Fibroblast of gingiva (primary cell): ENCODE results near the gene IGF2R.

Experiments used
- DNase-seq: peaks from one replicate; pipeline ENCODE4 v3.0.0-alpha.2; 2011; ENCODE audit warnings: low read depth

IGF2R gene

GRCh38 chr6:160028487-160029275 is 59.8 kb downstream of the IGF2R start:
- no peak for DNase-seq

DNA sequence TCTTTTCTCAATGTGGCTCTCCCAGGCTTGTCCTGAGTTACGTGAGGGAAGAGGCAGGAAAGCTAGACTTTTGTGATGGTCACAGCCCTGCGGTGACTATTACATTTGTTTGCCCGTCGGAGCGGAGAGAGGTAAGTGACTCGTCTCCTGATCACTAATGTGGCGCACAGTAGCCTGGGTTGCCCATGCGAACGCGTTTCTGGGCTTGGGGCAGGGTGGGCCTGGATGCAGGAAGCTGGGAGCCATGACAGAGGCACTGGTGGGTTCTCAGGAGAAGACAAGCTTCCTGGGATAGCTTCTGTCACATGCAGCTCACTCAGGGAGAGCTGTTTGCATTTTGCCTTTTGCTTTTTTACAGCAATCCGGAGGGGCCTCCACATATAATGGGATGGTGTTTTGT is 60.6 kb downstream of the IGF2R start:
- no peak for DNase-seq

- peak; percentile 94 for DNase-seq
These were observed 61.2 kb downstream of the IGF2R start for GRCh38 chr6:160030103-160030502.

DNA sequence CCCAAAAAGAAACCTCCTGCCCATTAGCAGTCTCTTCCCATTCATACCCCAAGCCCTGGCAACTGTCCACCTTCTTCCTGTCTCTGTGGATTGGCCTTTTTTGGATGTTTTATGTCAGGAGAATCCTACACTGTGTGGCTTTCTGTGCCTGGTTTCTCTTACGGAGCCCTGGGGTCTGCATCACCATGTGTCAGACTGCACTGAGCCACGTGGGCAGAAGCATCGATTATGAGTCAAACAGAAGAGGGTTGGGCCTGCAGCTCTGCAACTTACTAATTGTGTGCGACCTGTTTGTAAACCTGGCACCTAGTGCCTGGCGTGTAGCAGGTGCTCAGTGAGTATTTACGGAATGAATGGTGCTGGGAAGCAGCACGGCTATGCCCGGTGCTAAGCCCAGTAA is 62.6 kb downstream of the IGF2R start:
- no peak for DNase-seq

DNA sequence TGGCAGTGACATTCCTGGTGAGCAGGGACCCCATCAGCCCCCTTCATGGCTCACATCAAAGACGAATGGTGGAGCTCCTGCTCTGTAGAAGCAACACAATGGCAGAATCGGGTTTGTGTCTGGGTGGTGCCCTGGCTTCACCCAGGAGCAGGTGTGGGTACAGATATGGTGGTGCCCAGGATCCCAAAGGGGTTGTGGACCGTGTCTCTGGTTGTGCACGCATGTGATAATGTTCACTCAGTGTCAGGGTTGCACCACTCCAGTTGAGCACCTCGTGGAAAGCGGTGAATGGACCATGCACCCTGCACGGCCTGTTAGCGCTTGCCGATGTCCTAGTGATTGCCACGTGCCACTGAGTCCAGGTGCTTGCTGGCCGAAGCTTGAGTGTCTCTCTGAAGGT is 63.0 kb downstream of the IGF2R start:
- no peak for DNase-seq

- no peak for DNase-seq
These were observed 63.7 kb downstream of the IGF2R start for GRCh38 chr6:160032538-160032937.

- no peak for DNase-seq
These were observed 65.4 kb downstream of the IGF2R start for GRCh38 chr6:160034036-160034930.

GRCh38 chr6:160035241-160035640 is 66.4 kb downstream of the IGF2R start:
- no peak for DNase-seq

DNA sequence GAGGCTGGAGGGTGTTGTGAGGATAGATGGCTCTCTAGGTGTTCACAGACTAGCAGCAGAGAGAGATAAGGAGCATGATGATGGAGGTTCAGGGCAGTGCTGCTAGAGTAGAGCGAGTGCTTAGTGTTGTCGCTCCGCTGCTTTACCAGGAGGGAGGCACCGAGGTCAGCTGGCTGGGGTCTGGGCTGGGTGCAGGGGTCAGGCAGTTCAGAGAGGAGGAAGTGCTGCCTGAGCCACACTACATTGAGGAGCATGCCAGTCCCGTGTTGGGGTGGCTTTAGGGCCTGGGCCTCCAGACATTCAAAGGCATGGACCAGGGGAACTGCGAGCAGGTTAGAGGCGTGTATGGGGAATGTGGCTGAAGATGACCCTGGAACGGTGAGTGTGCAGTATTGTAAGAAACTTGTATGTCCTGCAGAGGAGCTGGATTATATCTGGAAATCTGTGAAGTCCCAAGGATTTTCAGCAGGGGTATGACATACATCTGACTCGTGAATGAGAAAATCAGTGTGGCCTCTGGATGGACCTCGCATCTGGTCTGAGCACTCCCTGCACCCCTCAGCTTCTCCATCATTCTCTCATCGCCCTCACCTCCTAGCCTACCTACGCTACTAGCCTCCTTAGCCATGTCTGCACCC is 66.9 kb downstream of the IGF2R start:
- DNase-seq = no peak

GRCh38 chr6:160036331-160036695 is 67.4 kb downstream of the IGF2R start:
- DNase-seq = no peak

GRCh38 chr6:160036790-160037206 is 67.9 kb downstream of the IGF2R start:
- peak; percentile 91 for DNase-seq

GRCh38 chr6:160038479-160038878 is 69.6 kb downstream of the IGF2R start:
- no peak for DNase-seq

- no peak for DNase-seq
These were observed 70.6 kb downstream of the IGF2R start for GRCh38 chr6:160039441-160039840.

DNA sequence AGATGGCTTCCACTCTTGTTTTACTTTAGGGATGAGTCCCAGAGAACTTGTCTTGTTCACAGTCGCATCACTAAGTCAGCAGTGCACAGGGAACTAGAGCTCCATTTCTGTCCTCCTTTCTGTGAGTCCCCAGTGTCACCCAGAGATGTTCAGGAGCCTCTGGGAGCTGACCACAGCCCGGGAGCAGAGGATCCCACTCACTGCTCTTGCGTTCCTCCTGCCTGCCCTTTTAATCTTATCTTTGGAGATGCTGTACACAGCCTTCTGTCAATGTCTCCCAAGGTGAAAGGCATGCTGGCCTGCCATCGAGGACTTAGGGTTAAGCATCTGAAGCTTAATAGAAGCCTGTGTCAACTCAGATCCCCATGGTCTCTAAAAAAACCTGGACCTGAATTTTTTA is 71.2 kb downstream of the IGF2R start:
- DNase-seq = no peak

DNA sequence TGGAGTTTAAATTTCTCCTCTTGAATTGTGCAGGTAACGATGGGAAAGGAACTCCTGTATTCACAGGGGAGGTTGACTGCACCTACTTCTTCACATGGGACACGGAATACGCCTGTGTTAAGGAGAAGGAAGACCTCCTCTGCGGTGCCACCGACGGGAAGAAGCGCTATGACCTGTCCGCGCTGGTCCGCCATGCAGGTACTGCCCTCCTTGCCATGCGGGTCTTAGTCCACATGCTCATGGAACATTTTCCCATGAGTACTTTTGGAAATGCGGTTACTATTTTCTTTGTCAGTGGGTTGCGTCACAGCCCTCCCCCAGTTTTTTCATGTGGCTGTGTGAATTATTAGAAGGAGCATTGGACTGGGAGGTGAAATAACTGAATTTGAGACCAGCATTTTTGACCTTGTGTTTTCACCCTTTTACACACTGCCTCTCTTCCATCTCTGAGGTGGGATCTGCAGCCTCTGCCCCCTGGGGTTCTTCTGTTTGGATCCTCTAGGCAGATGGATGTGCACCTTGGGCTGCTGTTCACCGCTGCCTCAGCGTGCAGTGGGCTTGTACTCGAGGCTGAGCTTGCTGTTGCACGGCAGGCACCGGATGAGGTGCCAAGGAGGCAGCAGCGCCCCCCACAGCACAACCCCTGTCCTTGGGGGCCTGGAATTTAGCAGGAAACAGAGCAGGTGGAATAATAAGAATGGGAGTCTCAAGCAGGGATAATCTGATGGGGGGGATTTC is 71.8 kb downstream of the IGF2R start:
- DNase-seq = no peak

- DNase-seq = peak; percentile 91
These were observed 72.7 kb downstream of the IGF2R start for GRCh38 chr6:160041608-160042007.

GRCh38 chr6:160042014-160042773 is 73.3 kb downstream of the IGF2R start:
- peak; percentile 61 for DNase-seq

- peak; percentile 72 for DNase-seq
These were observed 74.0 kb downstream of the IGF2R start for GRCh38 chr6:160042788-160043301.

DNA sequence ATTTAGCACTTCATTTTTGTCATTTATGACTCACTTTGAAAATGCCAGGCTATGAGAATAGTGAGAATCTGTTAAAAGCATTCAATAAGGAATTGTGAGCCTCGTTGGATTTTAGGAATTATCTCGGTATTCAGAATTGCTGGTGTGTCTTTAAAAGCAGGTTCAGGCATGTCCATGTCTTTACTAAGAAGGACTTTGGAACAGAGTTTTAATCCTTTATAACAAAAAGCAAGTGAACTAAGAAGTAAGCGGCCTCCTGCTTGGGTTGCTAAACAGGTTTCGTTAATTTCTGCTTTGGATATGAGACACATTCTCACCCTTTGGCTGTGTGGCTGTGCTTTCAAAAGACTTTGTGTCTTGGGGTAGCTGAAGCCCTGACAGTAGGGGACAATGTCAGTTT is 74.9 kb downstream of the IGF2R start:
- DNase-seq = no peak

- DNase-seq = no peak
These were observed 75.8 kb downstream of the IGF2R start for GRCh38 chr6:160044687-160045086.

- no peak for DNase-seq
These were observed 79.6 kb downstream of the IGF2R start for GRCh38 chr6:160048471-160048870.
